HEK293 (cell line): ENCODE data around the gene BTBD19.

Experiments
- CTCF ChIA-PET: fragments of 350-600 bp; formaldehyde crosslinking; extraction: SDS; loops from one replicate; lab custom pipeline; 2021; ENCODE audit warnings: antibody characterized with exemption; lab: Yijun Ruan, JAX
- POLR2A ChIA-PET: fragments of 300-600 bp; formaldehyde crosslinking; extraction: SDS; loops from one replicate; lab custom pipeline; 2020; ENCODE audit warnings: antibody characterized with exemption, inconsistent platforms; lab: Yijun Ruan, JAX
- H3K27ac ChIP-seq: fragments of 200-500 bp; sonication (Bioruptor generic); 2 replicates; pipeline ENCODE4 v1.5.1; 2014; ENCODE audit warnings: low read depth, low read length, control low read depth, inconsistent platforms; ENCODE audit errors: extremely low read depth
- H3K36me3 ChIP-seq, 2 experiments: fragments of 200-500 bp in 1 of 2; sonication (Bioruptor generic) in 1 of 2; 1 replicate in 1 of 2; 2 replicates in 1 of 2; pipeline ENCODE4 v1.5.1; 2014 to 2017; ENCODE audit warnings: inconsistent platforms in 2 of 2, low read length in 2 of 2; ENCODE audit not compliant: control insufficient read depth in 2 of 2, insufficient read depth in 1 of 2
- H3K4me1 ChIP-seq: fragments of 200-500 bp; sonication (Bioruptor generic); 2 replicates; pipeline ENCODE4 v1.5.1; 2014; ENCODE audit warnings: mild to moderate bottlenecking, low read length, inconsistent platforms; ENCODE audit not compliant: control insufficient read depth, insufficient read depth
- H3K4me3 ChIP-seq: 2 replicates; pipeline ENCODE4 v1.5.1; 2011; ENCODE audit warnings: low read depth, mild to moderate bottlenecking, control low read depth, low read length, moderate library complexity
- H3K9me3 ChIP-seq: fragments of 200-500 bp; sonication (Bioruptor generic); 2 replicates; pipeline ENCODE4 v1.5.1; 2014; ENCODE audit warnings: low read depth, low read length, inconsistent platforms; ENCODE audit not compliant: control insufficient read depth, insufficient read depth
- ELK4 ChIP-seq: IDR thresholded peaks from 2 replicates; pipeline ENCODE4 v1.6.1; 2011; ENCODE audit warnings: mild to moderate bottlenecking, low read depth, low read length, borderline replicate concordance
- GFI1B ChIP-seq: fragments of 450-650 bp; formaldehyde crosslinking; IDR thresholded peaks from 2 replicates; pipeline ENCODE4 v1.5.1; 2016; ENCODE audit warnings: missing biosample characterization, missing genetic modification characterization
- GLIS2 ChIP-seq: fragments of 450-650 bp; formaldehyde crosslinking; IDR thresholded peaks from 2 replicates; pipeline ENCODE4 v1.5.1; 2016; ENCODE audit warnings: missing biosample characterization, missing genetic modification characterization
- ZBTB11 ChIP-seq: fragments of 450-650 bp; formaldehyde crosslinking; conservative IDR thresholded peaks from 2 replicates; pipeline ENCODE4 v1.5.1; 2016; ENCODE audit warnings: low read depth, missing biosample characterization, missing genetic modification characterization
- ZIC2 ChIP-seq: fragments of 450-650 bp; formaldehyde crosslinking; IDR thresholded peaks from 2 replicates; pipeline ENCODE4 v1.5.1; 2016; ENCODE audit warnings: missing biosample characterization, missing genetic modification characterization
- ZNF214 ChIP-seq: fragments of 450-650 bp; formaldehyde crosslinking; IDR thresholded peaks from 2 replicates; pipeline ENCODE4 v1.5.1; 2017; ENCODE audit warnings: missing biosample characterization, mild to moderate bottlenecking, missing genetic modification characterization, borderline replicate concordance
- ZNF23 ChIP-seq: fragments of 450-650 bp; formaldehyde crosslinking; IDR thresholded peaks from 2 replicates; pipeline ENCODE4 v1.5.1; 2016; ENCODE audit warnings: missing biosample characterization, missing genetic modification characterization, borderline replicate concordance
- ZNF274 ChIP-seq, 2 experiments: fragments of 200-500 bp in 1 of 2; fragments of 450-650 bp in 1 of 2; sonication (Bioruptor generic) in 1 of 2; formaldehyde crosslinking in 1 of 2; IDR thresholded peaks; 2 replicates each; pipeline versions ENCODE4 v1.5.1 to v1.6.1; 2014 to 2016; ENCODE audit warnings: borderline replicate concordance in 1 of 2, inconsistent platforms in 1 of 2, low read length in 1 of 2, missing biosample characterization in 1 of 2, missing genetic modification characterization in 1 of 2
- ZNF621 ChIP-seq: fragments of 450-650 bp; formaldehyde crosslinking; IDR thresholded peaks from 2 replicates; pipeline ENCODE4 v1.5.1; 2017; ENCODE audit warnings: missing biosample characterization, missing genetic modification characterization
- ZNF629 ChIP-seq: fragments of 450-650 bp; formaldehyde crosslinking; IDR thresholded peaks from 2 replicates; pipeline ENCODE4 v1.5.1; 2017; ENCODE audit warnings: missing biosample characterization, missing genetic modification characterization
- ZNF670 ChIP-seq: fragments of 450-650 bp; formaldehyde crosslinking; IDR thresholded peaks from 2 replicates; pipeline ENCODE4 v1.5.1; 2016; ENCODE audit warnings: missing biosample characterization, missing genetic modification characterization, low read depth
- ZNF792 ChIP-seq: fragments of 450-650 bp; formaldehyde crosslinking; IDR thresholded peaks from 2 replicates; pipeline ENCODE4 v1.5.1; 2016; ENCODE audit warnings: missing biosample characterization, missing genetic modification characterization
- ZSCAN23 ChIP-seq: fragments of 450-650 bp; formaldehyde crosslinking; IDR thresholded peaks from 2 replicates; pipeline ENCODE4 v1.5.1; 2016; ENCODE audit warnings: missing biosample characterization, missing genetic modification characterization
- TF ChIP-seq, protein P1 (sequence below): fragments of 450-650 bp; formaldehyde crosslinking; IDR thresholded peaks from 2 replicates; pipeline ENCODE4 v1.5.1; 2017; ENCODE audit warnings: missing biosample characterization, missing genetic modification characterization
- TF ChIP-seq, protein P2 (sequence below): fragments of 450-650 bp; formaldehyde crosslinking; IDR thresholded peaks from 2 replicates; pipeline ENCODE4 v1.5.1; 2016; ENCODE audit warnings: missing biosample characterization, missing genetic modification characterization

The BTBD19 gene

GRCh38 chr1:44828841-44829440 is 20.6 kb downstream of the BTBD19 start:
- POLR2A ChIA-PET: no interaction called here
- Histone ChIP-seq H3K4me3 (no peak overlapping the region), H3K27ac (no peak overlapping the region), H3K36me3 (peaks cover 0 to 32% of the 10 kb centered on the region in 2 experiments; a peak in 1 of 3 replicates), H3K4me1 (peaks cover 11% of the 10 kb centered on the region), H3K9me3 (no peaks in the 10 kb centered on the region)
- no peak for TF ChIP-seq GFI1B (tag by site-specific recombination)
- no peak for TF ChIP-seq ZNF670 (tag by site-specific recombination)
- TF ChIP-seq ZSCAN23 (tag by site-specific recombination): no peak
- TF ChIP-seq, protein P1, sequence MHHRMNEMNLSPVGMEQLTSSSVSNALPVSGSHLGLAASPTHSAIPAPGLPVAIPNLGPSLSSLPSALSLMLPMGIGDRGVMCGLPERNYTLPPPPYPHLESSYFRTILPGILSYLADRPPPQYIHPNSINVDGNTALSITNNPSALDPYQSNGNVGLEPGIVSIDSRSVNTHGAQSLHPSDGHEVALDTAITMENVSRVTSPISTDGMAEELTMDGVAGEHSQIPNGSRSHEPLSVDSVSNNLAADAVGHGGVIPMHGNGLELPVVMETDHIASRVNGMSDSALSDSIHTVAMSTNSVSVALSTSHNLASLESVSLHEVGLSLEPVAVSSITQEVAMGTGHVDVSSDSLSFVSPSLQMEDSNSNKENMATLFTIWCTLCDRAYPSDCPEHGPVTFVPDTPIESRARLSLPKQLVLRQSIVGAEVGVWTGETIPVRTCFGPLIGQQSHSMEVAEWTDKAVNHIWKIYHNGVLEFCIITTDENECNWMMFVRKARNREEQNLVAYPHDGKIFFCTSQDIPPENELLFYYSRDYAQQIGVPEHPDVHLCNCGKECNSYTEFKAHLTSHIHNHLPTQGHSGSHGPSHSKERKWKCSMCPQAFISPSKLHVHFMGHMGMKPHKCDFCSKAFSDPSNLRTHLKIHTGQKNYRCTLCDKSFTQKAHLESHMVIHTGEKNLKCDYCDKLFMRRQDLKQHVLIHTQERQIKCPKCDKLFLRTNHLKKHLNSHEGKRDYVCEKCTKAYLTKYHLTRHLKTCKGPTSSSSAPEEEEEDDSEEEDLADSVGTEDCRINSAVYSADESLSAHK (tag by site-specific recombination): no peak
- no peak for TF ChIP-seq ZNF629 (tag by site-specific recombination)
- TF ChIP-seq ZBTB11 (tag by site-specific recombination): no peak
- no peak for TF ChIP-seq ZNF214 (tag by site-specific recombination)
- TF ChIP-seq ZNF23 (tag by site-specific recombination): no peak
- TF ChIP-seq, protein P2, sequence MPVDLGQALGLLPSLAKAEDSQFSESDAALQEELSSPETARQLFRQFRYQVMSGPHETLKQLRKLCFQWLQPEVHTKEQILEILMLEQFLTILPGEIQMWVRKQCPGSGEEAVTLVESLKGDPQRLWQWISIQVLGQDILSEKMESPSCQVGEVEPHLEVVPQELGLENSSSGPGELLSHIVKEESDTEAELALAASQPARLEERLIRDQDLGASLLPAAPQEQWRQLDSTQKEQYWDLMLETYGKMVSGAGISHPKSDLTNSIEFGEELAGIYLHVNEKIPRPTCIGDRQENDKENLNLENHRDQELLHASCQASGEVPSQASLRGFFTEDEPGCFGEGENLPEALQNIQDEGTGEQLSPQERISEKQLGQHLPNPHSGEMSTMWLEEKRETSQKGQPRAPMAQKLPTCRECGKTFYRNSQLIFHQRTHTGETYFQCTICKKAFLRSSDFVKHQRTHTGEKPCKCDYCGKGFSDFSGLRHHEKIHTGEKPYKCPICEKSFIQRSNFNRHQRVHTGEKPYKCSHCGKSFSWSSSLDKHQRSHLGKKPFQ (tag by site-specific recombination): no peak
- TF ChIP-seq ELK4: no peak
- TF ChIP-seq ZNF792 (tag by site-specific recombination): no peak
- CTCF ChIA-PET: interaction anchor here (0.6 kb wide), 1 partner anchor 122 kb away, joined by 3 read pairs; no protein-coding TSS in a partner anchor

DNA sequence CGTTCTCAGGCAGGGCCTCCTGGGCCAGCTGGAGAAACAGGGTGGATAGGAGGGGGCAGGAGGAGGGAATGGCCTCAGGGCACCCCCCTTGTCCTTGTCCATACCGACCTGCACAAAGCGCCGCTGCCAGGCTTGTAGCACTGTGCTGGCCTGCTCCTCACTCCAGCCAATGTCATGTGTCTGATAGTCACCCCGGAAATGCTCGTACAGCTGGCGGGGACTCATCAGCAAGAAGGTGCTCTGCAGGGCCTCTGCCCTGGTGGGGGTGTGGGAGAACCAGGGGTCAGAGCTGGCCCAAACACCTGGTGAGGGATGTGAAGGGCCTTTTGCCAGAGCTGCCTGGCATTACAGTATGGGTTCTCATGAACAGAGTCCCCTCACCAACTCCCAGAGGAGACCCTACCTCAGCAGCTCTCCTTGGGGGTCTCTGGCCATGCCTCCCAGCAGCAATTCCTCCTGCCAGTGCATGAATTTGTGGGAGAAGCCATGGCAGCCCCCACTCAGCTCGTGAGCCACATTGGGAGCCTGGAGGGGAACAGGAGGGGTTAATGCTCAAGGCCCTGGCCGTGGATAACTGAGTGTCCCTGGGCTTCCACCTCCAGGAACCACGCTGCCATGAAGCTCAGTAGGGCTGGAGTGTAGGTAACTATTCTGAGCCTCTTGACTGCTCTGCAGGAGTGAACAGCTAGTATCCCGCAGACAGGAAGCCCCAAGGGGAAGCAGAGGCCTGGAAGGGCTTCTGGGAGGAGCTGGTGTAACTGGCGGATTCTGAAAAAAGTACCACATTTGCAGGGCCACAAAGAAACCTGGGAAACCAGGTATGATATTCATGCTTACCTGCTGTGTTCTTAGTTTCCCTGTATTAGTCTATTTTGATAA is 21.4 kb downstream of the BTBD19 start:
- H3K4me3 ChIP-seq: no peak overlapping the region
- POLR2A ChIA-PET: interaction anchor here (0.6 to 3.4 kb wide), 6 partner anchors 9 to 56 kb away, joined by 3 to 9 read pairs (median 4); partner anchors contain the start of genes PLK3, PTCH2 and RPS8
- TF ChIP-seq ZNF621 (no peak), GLIS2 (tag by site-specific recombination) (0 out of 2 replicates have a peak, but pooled peaks have one; percentile 26), ZNF274 (IDR thresholded peaks at IDR 0.05; ENCODE audit: low read length) (no peak), ZNF274 (tag by site-specific recombination; IDR thresholded peaks at IDR 0.05; ENCODE audit: borderline replicate concordance) (peak; percentile 63; the same call in 1 of the 2 replicates), ZIC2 (tag by site-specific recombination) (peak; percentile 60)
- CTCF ChIA-PET: interaction anchor here (0.6 to 0.7 kb wide), 4 partner anchors 11 to 151 kb away, joined by 3 to 4 read pairs (median 3); no protein-coding TSS in a partner anchor
- H3K36me3 ChIP-seq: peaks cover 0 to 32% of the 10 kb centered on the region in 2 experiments; a peak in 1 of 3 replicates
- peaks cover 11% of the 10 kb centered on the region for H3K4me1 ChIP-seq
- no peak overlapping the region for H3K27ac ChIP-seq
- H3K9me3 ChIP-seq: no peaks in the 10 kb centered on the region
